GM10266 (cell line): ENCODE measurements around the gene HPSE.

Experiments
- DNase-seq: peaks from one replicate; pipeline ENCODE4 v3.0.0; 2012; ENCODE audit errors: extremely low spot score
- TF ChIP-seq, protein P1 (sequence below): IDR thresholded peaks from 2 replicates; pipeline ENCODE4 v1.5.1; 2012; ENCODE audit warnings: mild to moderate bottlenecking, low read depth; ENCODE audit not compliant: control insufficient read depth, insufficient read depth; ENCODE audit errors: missing control alignments

HPSE gene

DNA sequence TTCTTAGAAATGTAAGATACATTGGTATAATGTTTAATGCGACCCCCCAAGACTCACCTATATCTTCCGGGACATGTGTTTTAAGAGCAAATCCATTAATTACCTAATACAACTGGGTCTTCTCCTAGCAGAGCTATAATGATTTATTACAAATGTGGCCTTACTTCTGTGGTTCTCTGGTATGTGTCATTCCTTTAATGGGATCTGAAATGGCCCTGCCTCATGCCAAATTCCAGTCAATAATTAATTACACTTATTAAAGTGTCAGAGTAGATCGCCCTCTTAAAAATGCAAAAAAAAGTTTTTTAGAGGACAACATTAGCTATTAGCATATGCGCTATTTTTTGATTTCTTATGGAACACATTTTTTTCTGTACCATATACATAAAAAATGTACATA, 17.0 kb downstream of the HPSE start:
- TF ChIP-seq, protein P1, sequence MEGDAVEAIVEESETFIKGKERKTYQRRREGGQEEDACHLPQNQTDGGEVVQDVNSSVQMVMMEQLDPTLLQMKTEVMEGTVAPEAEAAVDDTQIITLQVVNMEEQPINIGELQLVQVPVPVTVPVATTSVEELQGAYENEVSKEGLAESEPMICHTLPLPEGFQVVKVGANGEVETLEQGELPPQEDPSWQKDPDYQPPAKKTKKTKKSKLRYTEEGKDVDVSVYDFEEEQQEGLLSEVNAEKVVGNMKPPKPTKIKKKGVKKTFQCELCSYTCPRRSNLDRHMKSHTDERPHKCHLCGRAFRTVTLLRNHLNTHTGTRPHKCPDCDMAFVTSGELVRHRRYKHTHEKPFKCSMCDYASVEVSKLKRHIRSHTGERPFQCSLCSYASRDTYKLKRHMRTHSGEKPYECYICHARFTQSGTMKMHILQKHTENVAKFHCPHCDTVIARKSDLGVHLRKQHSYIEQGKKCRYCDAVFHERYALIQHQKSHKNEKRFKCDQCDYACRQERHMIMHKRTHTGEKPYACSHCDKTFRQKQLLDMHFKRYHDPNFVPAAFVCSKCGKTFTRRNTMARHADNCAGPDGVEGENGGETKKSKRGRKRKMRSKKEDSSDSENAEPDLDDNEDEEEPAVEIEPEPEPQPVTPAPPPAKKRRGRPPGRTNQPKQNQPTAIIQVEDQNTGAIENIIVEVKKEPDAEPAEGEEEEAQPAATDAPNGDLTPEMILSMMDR: no peak
- no peak for DNase-seq

DNA sequence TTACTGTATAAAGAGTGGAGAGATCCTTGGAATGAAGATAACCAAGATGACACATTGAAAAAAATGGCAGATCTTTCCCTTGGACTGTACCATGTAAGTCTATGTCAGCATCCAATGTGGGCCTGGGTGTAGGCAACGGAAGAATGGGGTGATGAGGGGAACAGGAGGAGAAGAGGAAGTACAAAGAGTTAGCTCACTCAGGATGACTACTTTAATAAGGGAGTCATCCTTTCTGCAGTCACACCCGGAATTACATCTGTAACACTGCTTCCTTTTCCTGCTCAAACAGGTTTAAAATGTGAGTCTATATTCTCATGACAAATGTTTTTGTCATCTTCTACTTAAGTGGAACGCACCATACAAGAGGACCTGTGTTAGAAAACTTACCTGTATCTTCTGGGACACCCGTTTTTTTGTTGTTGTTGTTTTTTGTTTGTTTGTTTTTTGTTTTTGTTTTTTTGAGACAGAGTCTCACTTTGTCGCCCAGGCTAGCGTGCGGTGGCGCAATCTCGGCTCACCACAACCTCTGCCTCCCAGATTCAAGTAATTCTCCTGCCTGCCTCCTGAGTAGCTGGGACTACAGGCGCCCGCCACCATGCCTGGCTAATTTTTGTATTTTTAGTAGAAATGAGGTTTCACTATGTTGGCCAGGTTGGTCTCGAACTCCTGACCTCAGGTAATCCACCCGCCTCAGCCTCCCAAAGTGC, 18.0 kb downstream of the HPSE start:
- DNase-seq: no peak
- TF ChIP-seq, protein P1: no peak

DNA sequence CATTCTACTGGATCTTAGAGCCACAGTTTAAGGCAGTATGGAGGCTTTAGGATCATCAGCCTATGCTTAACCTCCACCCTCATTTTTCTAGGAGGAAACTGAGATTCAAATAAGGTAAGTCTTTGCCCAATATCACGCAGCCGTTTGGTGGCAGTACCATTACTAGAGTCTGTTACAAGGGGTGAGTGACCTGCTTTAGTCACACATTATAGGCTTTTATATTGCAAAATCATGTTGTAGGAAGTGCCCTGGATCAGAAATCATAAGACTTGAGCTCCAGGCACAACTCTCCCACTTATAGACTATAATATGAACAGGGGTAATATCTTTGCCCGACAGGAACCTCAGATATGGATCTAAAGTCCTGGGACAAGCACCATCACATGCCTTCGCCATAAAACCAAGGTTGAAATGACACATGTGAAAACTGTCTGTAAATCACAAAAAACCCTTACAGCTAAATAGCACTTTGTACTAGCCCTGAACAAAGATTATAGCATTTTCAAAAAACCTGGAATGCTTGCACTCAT, 19.2 kb downstream of the HPSE start:
- DNase-seq: no peak
- TF ChIP-seq, protein P1: no peak

DNA sequence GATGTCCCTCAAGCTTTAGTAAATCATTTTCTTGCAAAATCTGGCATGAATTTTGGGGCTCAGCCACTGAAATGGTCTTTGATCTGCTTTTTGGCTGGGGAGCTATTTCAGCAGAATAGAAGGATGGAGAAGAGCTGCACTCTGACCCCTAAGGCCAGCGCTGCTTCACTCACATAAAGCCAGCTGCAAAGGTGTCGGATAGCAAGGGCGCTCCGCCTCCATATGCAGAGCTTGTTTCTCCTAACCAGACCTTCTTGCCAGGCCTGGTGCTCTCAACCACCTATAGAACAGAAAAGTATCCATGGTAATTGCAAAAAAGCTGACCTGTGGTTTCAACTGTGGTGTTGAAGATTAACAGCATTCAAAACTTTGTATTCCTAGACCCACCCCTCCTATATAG, 26.0 kb downstream of the HPSE start:
- DNase-seq: no peak
- TF ChIP-seq, protein P1: no peak

DNA sequence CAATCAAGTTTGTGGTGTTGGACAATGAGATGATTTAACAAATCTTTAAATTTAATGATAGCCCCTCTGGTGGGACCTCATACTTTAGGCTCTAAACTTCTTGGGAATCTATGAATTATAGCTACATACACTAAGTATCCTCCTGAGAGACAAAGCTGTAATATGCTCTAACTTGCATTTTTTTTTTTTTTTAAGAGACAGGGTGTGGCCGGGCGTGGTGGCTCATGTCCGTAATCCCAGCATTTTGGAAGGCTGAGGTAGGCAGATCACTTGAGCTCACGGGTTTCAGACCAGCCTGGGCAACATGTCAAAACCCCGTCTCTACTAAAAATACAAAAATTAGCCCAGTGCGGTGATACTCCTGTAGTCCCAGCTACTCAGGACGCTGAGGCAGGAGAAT, 26.7 kb downstream of the HPSE start:
- TF ChIP-seq, protein P1: no peak
- DNase-seq: no peak

DNA sequence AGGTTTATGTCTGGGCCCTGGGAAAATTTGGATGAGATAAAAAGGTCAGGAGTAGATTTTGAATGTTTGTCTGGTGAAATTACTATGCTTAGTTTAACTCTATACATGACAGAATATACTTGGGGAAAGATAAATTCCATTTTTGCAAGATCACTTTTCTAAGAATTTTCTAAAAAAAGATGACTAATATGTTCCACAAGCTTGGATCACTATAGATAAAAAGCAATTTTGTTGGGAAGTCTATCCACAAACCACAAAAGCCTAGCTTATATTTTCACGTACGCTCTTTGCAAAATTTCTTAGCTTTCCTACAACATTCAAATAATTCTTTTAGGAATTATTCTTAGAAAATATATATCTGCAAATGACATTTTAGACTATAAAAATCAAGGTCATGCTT, 29.5 kb downstream of the HPSE start:
- TF ChIP-seq, protein P1: no peak
- no peak for DNase-seq

DNA sequence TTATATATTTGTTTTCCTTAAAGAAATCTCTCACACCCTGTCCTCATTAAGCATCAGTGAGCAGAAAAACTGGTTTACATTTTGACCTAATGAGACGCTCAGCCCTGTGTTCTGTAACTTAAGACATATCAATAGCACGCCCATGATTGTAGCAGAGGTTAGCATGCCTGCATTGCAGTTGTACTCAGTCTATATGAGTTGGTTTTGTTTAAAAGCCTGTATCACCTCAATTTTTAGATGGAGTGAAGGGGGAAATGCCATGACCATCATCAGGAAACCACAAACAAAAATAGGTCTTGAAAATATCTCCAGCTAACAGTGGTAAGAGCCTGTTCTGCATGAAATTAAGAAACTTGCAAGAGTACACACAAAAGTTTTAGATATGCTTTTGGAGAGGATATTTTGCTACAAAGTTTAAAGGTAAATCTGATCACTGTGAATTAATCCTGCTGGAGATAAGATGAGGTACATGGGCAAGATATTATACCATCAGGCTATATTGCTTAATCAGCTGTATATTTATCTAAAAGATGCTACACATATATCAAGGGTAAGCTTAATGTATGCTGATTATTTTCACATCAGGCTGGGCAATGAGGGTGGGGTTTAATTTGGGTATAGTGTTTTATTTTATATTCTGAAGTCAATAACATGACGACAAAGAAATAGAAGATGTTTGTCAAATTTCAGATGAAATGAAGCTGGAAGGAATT, 36.9 kb downstream of the HPSE start:
- no peak for DNase-seq
- TF ChIP-seq, protein P1: no peak
